HepG2 (cell line): ENCODE data around the gene RTP2. TPM values are rescaled to one million over a fixed set of nuclear protein-coding genes. Genes with fewer than 3 reads are reported as not detected.

Experiments used
- ARID5B ChIP-seq: IDR thresholded peaks from 2 replicates; pipeline ENCODE4 v1.4.0; 2020; ENCODE audit warnings: mild to moderate bottlenecking, missing genetic modification reagents
- BORCS8-MEF2B ChIP-seq: sonication (generic); formaldehyde crosslinking; IDR thresholded peaks from 2 replicates; pipeline ENCODE4 v1.8.0; 2022; ENCODE audit warnings: mild to moderate bottlenecking, missing genetic modification reagents
- GPN1 ChIP-seq: sonication (generic); formaldehyde crosslinking; IDR thresholded peaks from 2 replicates; pipeline ENCODE4 v1.5.1; 2020; ENCODE audit warnings: missing genetic modification reagents, borderline replicate concordance
- IRF9 ChIP-seq: sonication (generic); formaldehyde crosslinking; IDR thresholded peaks from 2 replicates; pipeline ENCODE4 v1.8.0; 2022; ENCODE audit warnings: missing genetic modification reagents, mild to moderate bottlenecking, borderline replicate concordance
- KDM5B ChIP-seq: sonication (generic); formaldehyde crosslinking; IDR thresholded peaks from 2 replicates; pipeline ENCODE4 v1.4.0; 2020; ENCODE audit warnings: missing genetic modification reagents, mild to moderate bottlenecking, borderline replicate concordance
- NPAS2 ChIP-seq: sonication (generic); formaldehyde crosslinking; IDR thresholded peaks from 2 replicates; pipeline ENCODE4 v1.8.0; 2022; ENCODE audit warnings: mild to moderate bottlenecking, missing genetic modification reagents, borderline replicate concordance
- RFXANK ChIP-seq: IDR thresholded peaks from 2 replicates; pipeline ENCODE4 v1.6.1; 2016
- TEAD3 ChIP-seq: optimal IDR thresholded peaks from 2 replicates; pipeline ENCODE3; 2016; ENCODE audit warnings: borderline replicate concordance
- ZNF101 ChIP-seq: sonication (generic); formaldehyde crosslinking; IDR thresholded peaks from 2 replicates; pipeline ENCODE4 v1.4.0; 2020; ENCODE audit warnings: mild to moderate bottlenecking, low read depth, missing genetic modification reagents, borderline replicate concordance
- ZNF331 ChIP-seq: sonication (generic); formaldehyde crosslinking; IDR thresholded peaks from 2 replicates; pipeline ENCODE4 v1.4.0; 2020; ENCODE audit warnings: missing genetic modification reagents
- polyA plus RNA-seq, 8 experiments: library from polyadenylated mRNA; depleted of rRNA in 3 of 8; stranded (reverse) in 7 of 8; unstranded in 1 of 8; fragments of >200 nt; fragmentation: Illumina TruSeq in 4 of 8; extraction: Trizol in 4 of 8; gene quantifications; 2 replicates each; pipeline versions ENCODE4 v1.2.1 to v1.2.3, GENCODE V29; 2011 to 2016; ENCODE audit warnings: low read depth in 4 of 8, missing spikeins in 1 of 8, mixed read lengths in 1 of 8; ENCODE audit not compliant: insufficient read depth in 1 of 8
- total RNA-seq, 5 experiments: library from RNA; depleted of rRNA; stranded (reverse); fragments of >200 nt; fragmentation: Illumina TruSeq; extraction: Trizol; gene quantifications; 2 replicates each; pipeline ENCODE4 v1.2.3, GENCODE V29; 2016; ENCODE audit warnings: low read depth in 1 of 5
- TF ChIP-seq, protein P1 (sequence below): sonication (generic); formaldehyde crosslinking; IDR thresholded peaks from 2 replicates; pipeline ENCODE4 v1.5.1; 2020; ENCODE audit warnings: mild to moderate bottlenecking, moderate library complexity, missing genetic modification reagents
- TF ChIP-seq, protein P2 (sequence below): sonication (generic); formaldehyde crosslinking; IDR thresholded peaks from 2 replicates; pipeline ENCODE4 v1.8.0; 2022; ENCODE audit warnings: missing genetic modification reagents, low read depth, mild to moderate bottlenecking, borderline replicate concordance

RTP2 gene
- total and polyA plus RNA-seq, 2 of the 13 experiments (the other 11 are each of a cell fraction or from before 2014, with no cell fraction given): not detected

DNA sequence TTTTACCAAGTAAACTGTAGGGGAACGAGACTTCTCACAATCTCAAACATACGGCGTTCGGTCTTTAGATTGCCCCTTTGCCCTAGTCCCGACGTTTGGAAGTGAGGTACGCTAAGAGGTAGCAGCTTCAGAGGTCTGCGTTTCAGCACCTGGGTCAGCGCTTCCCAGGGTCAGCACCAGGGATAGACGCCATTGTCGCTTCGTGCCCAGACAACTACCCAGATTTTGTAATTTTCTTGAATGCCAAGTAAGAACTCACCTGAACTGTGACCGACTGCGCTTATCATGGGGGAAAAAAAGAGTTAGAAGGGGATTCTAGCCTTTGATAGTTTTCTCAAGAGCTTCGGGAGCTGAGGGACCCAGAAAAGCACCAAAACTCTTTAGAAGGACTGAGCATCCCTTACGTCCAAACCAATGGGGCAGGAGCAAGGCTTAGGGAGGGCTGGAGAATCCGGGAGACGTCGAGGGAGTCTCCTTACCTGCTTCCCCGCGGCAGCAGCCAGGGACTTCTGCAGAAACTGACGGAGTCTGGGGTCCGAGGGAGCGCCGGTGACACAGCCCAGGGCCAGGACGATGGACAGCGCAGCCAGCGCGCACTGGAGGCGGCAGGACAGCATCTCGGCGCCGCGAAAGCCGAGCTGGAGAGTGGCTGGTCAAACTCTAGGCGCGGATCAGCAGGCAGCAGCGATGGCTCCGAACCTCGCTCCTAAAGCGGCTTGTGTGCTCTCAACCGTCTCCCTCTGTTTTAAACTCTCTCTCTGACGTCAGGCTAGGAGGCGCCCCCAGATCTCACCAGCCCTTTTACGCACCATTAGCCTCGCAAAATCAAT, 32.5 kb downstream of the RTP2 start, which contains the start of gene SST (continued):
- TF ChIP-seq, protein P1, sequence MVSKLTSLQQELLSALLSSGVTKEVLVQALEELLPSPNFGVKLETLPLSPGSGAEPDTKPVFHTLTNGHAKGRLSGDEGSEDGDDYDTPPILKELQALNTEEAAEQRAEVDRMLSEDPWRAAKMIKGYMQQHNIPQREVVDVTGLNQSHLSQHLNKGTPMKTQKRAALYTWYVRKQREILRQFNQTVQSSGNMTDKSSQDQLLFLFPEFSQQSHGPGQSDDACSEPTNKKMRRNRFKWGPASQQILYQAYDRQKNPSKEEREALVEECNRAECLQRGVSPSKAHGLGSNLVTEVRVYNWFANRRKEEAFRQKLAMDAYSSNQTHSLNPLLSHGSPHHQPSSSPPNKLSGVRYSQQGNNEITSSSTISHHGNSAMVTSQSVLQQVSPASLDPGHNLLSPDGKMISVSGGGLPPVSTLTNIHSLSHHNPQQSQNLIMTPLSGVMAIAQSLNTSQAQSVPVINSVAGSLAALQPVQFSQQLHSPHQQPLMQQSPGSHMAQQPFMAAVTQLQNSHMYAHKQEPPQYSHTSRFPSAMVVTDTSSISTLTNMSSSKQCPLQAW (CRISPR knock-in tag): 0 out of 2 replicates have a peak, but pooled peaks have one; percentile 55
- TF ChIP-seq GPN1 (CRISPR knock-in tag) (peak; percentile 99), IRF9 (CRISPR knock-in tag) (peak; percentile 93), BORCS8-MEF2B (CRISPR knock-in tag) (peak; percentile 99), KDM5B (CRISPR knock-in tag) (peak; percentile 89), ZNF101 (CRISPR knock-in tag) (no peak), NPAS2 (no peak), ZNF331 (CRISPR knock-in tag) (peak; percentile 99), RFXANK (CRISPR knock-in tag) (peak; percentile 95; the same call in 1 of the 2 replicates), ARID5B (CRISPR knock-in tag) (peak; percentile 82), TEAD3 (peak; percentile 79)
- TF ChIP-seq, protein P2, sequence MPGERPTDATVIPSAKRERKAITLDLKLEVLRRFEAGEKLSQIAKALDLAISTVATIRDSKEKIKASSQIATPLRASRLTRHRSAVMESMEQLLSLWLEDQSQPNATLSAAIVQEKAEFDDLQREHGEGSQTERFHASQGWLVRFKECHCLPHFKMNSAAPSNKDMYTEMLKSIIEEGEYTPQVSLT (CRISPR knock-in tag): 0 out of 2 replicates have a peak, but pooled peaks have one; percentile 46
